Measurements from ENCODE around the gene KNCN.

KNCN gene

GRCh38 chr1:46543761-46544560 lies 7.5 kb downstream of the KNCN start:
- ChIA-PET POLR2A (no interaction called here), CTCF (interaction anchor here (0.8 to 8.6 kb wide), 7 partner anchors 11 to 102 kb away, joined by 3 to 105 read pairs (median 5); no protein-coding TSS in a partner anchor)
- TF ChIP-seq, protein P1, sequence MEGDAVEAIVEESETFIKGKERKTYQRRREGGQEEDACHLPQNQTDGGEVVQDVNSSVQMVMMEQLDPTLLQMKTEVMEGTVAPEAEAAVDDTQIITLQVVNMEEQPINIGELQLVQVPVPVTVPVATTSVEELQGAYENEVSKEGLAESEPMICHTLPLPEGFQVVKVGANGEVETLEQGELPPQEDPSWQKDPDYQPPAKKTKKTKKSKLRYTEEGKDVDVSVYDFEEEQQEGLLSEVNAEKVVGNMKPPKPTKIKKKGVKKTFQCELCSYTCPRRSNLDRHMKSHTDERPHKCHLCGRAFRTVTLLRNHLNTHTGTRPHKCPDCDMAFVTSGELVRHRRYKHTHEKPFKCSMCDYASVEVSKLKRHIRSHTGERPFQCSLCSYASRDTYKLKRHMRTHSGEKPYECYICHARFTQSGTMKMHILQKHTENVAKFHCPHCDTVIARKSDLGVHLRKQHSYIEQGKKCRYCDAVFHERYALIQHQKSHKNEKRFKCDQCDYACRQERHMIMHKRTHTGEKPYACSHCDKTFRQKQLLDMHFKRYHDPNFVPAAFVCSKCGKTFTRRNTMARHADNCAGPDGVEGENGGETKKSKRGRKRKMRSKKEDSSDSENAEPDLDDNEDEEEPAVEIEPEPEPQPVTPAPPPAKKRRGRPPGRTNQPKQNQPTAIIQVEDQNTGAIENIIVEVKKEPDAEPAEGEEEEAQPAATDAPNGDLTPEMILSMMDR (IDR thresholded peaks at IDR 0.05; ENCODE audit: insufficient read depth, low read length, missing control alignments), result no peak
- no peak overlapping the region for H3K4me3 ChIP-seq (ENCODE audit: low read depth, low read length)
- no peak for DNase-seq (ENCODE audit: low read depth, low spot score)

- no peak for DNase-seq (ENCODE audit: low read depth, low spot score)
- TF ChIP-seq, protein P1 (IDR thresholded peaks at IDR 0.05; ENCODE audit: insufficient read depth, low read length, missing control alignments), result no peak
- CTCF ChIA-PET, result interaction anchor here (0.8 to 8.6 kb wide), 7 partner anchors 10 to 101 kb away, joined by 3 to 105 read pairs (median 5); no protein-coding TSS in a partner anchor
- H3K4me3 ChIP-seq (ENCODE audit: low read depth, low read length), result no peak overlapping the region
- POLR2A ChIA-PET, result no interaction called here
Measured at GRCh38 chr1:46543382-46543760, 8.1 kb downstream of the KNCN start.

GRCh38 chr1:46539972-46540371 lies 11.5 kb downstream of the KNCN start:
- TF ChIP-seq, protein P1 (IDR thresholded peaks at IDR 0.05; ENCODE audit: insufficient read depth, low read length, missing control alignments), result no peak
- H3K4me3 ChIP-seq (ENCODE audit: low read depth, low read length), result no peak overlapping the region
- ChIA-PET CTCF (interaction anchor here (0.9 to 8.6 kb wide), 10 partner anchors 8 to 185 kb away, joined by 3 to 105 read pairs (median 9); partner anchors contain the start of gene KNCN), POLR2A (no interaction called here)
- DNase-seq (ENCODE audit: low read depth, low spot score), result no peak

- ChIA-PET CTCF (interaction anchor here (1.0 to 8.6 kb wide), 9 partner anchors 10 to 187 kb away, joined by 3 to 105 read pairs (median 6); no protein-coding TSS in a partner anchor), POLR2A (no interaction called here)
- TF ChIP-seq, protein P1 (IDR thresholded peaks at IDR 0.05; ENCODE audit: insufficient read depth, low read length, missing control alignments), result no peak
- DNase-seq (ENCODE audit: low read depth, low spot score), result no peak
- no peak overlapping the region for H3K4me3 ChIP-seq (ENCODE audit: low read depth, low read length)
Measured at GRCh38 chr1:46538147-46538546, 13.3 kb downstream of the KNCN start.

DNA sequence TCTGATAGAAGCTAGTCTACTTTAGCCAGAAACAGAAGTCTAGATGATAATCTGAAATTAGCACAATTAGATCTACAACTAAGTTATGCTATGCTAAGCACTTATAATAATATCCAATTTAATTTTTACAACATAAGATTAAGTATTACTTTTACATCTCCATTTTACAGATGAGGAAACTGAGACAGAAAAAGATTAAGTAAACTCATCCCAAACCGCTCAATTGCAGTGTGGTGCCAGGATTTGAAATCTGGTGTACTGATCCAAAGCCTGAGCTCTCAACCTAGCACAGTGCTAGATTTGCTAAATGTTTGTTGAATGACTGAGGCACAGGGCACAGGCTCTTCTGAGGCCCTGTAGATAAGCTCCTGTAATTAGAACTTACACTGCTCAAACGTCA lies 13.8 kb downstream of the KNCN start:
- ChIA-PET POLR2A (no interaction called here), CTCF (interaction anchor here (1.2 to 8.6 kb wide), 8 partner anchors 9 to 188 kb away, joined by 3 to 105 read pairs (median 16); no protein-coding TSS in a partner anchor)
- DNase-seq (ENCODE audit: low read depth, low spot score), result no peak
- H3K4me3 ChIP-seq (ENCODE audit: low read depth, low read length), result no peak overlapping the region
- TF ChIP-seq, protein P1 (IDR thresholded peaks at IDR 0.05; ENCODE audit: insufficient read depth, low read length, missing control alignments), result no peak

GRCh38 chr1:46536527-46536926 lies 14.9 kb downstream of the KNCN start:
- H3K4me3 ChIP-seq (ENCODE audit: low read depth, low read length), result no peak overlapping the region
- CTCF ChIA-PET, result interaction anchor here (1.9 to 11.5 kb wide), 5 partner anchors 8 to 189 kb away, joined by 6 to 429 read pairs (median 70); partner anchors contain the start of gene KNCN
- TF ChIP-seq, protein P1 (IDR thresholded peaks at IDR 0.05; ENCODE audit: insufficient read depth, low read length, missing control alignments), result no peak
- POLR2A ChIA-PET, result no interaction called here
- no peak for DNase-seq (ENCODE audit: low read depth, low spot score)
